Measurements from ENCODE around the gene CEP68.

- TF ChIP-seq CTCF (IDR thresholded peaks at IDR 0.05) (no peak), POLR2A (IDR thresholded peaks at IDR 0.05) (no peak)
These were observed 13.2 kb upstream of the CEP68 start for GRCh38 chr2:65043001-65043400.

Measured in uterus (tissue), 2 donors.